Chondrocyte (in vitro differentiated cells): ENCODE measurements around the gene OPRD1. TPM values are rescaled to one million over a fixed set of nuclear protein-coding genes. Genes with fewer than 3 reads are reported as not detected.
A peak's percentile ranks its signal among the peaks of the same experiment; 100 is the strongest.

Source experiments
- DNase-seq: peaks from one replicate; pipeline ENCODE4 v3.0.0; 2021; ENCODE audit warnings: mixed read lengths, low spot score
- H3K27ac Mint-ChIP-seq: one replicate; pipeline ENCODE4 v1.8.0; 2021; ENCODE audit warnings: mild to moderate bottlenecking, moderate library complexity, mixed read lengths; ENCODE audit not compliant: unreplicated experiment
- H3K27me3 Mint-ChIP-seq: 2 replicates; pipeline ENCODE4 v1.8.0; 2021; ENCODE audit warnings: low read depth, mixed read lengths
- H3K36me3 Mint-ChIP-seq: 2 replicates; pipeline ENCODE4 v1.8.0; 2021; ENCODE audit warnings: low read depth, mixed read lengths
- H3K4me1 Mint-ChIP-seq: 2 replicates; pipeline ENCODE4 v1.8.0; 2021; ENCODE audit warnings: low read depth, mild to moderate bottlenecking, mixed read lengths
- H3K4me3 Mint-ChIP-seq: one replicate; pipeline ENCODE4 v1.8.0; 2021; ENCODE audit warnings: mild to moderate bottlenecking, moderate library complexity, mixed read lengths; ENCODE audit not compliant: unreplicated experiment
- H3K9me3 Mint-ChIP-seq: 2 replicates; pipeline ENCODE4 v1.8.0; 2021; ENCODE audit warnings: low read depth, mixed read lengths
- total RNA-seq: library from RNA; stranded (reverse); gene quantifications from 3 replicates; pipeline ENCODE4 v1.2.1, GENCODE V29; 2021
- TF ChIP-seq, protein P1 (sequence below): fragments of 200-600 bp; sonication (generic); IDR thresholded peaks from 2 replicates; pipeline ENCODE4 v1.5.0; 2021; ENCODE audit warnings: antibody characterized with exemption, mild to moderate bottlenecking, moderate library complexity

OPRD1 gene
- total RNA-seq, 1 donor from 2014 or later = 0.22 TPM

DNA sequence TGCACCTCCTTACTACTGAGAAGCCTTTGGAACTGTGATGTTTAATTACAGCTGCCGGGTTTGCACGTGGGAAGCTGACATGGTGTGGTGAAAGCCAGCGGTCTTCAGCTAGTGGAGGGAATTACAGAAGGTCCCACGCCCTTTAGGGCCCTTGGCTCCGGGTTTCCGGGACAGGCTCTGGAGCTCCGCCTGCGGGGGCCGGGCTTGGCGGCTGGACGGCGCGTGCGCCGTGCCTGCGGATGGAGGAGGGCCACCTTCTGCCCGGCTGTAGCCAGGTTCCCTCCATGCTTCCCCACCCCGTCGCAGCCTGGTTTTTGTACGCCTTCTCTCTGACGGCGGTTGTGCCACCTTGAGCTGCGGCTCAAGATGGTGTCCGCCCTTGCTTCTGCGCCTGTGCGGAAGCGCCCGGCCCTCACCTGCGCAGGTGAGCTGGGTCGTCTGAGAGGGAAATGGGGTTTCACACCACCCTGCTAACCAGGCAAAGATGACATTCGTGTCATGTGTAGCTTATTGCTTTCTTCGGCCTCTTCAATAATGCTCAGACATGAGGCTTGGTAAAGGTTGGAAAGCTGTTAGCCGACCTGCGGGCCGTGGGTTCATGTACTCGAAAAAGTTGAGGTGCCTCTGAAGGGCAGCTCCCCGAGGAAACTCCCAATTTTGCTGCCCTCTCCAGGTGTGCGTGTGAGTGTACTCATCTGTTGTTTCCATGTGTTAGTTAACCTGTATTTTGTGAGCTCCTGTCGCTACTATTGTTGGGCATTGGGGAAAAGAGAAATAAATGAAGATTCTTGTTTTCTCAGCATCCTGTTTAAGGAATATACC is 36.6 kb upstream of the OPRD1 start:
- no peak overlapping the region for H3K4me3 Mint-ChIP-seq
- H3K36me3 Mint-ChIP-seq = peaks cover 4% of the 10 kb centered on the region
- peak; percentile 85 for DNase-seq
- H3K27ac Mint-ChIP-seq = no peak overlapping the region
- no peaks in the 10 kb centered on the region for H3K9me3 Mint-ChIP-seq
- TF ChIP-seq, protein P1, sequence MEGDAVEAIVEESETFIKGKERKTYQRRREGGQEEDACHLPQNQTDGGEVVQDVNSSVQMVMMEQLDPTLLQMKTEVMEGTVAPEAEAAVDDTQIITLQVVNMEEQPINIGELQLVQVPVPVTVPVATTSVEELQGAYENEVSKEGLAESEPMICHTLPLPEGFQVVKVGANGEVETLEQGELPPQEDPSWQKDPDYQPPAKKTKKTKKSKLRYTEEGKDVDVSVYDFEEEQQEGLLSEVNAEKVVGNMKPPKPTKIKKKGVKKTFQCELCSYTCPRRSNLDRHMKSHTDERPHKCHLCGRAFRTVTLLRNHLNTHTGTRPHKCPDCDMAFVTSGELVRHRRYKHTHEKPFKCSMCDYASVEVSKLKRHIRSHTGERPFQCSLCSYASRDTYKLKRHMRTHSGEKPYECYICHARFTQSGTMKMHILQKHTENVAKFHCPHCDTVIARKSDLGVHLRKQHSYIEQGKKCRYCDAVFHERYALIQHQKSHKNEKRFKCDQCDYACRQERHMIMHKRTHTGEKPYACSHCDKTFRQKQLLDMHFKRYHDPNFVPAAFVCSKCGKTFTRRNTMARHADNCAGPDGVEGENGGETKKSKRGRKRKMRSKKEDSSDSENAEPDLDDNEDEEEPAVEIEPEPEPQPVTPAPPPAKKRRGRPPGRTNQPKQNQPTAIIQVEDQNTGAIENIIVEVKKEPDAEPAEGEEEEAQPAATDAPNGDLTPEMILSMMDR = no peak
- no peaks in the 10 kb centered on the region for H3K27me3 Mint-ChIP-seq
- H3K4me1 Mint-ChIP-seq = peaks cover 3% of the 10 kb centered on the region

DNA sequence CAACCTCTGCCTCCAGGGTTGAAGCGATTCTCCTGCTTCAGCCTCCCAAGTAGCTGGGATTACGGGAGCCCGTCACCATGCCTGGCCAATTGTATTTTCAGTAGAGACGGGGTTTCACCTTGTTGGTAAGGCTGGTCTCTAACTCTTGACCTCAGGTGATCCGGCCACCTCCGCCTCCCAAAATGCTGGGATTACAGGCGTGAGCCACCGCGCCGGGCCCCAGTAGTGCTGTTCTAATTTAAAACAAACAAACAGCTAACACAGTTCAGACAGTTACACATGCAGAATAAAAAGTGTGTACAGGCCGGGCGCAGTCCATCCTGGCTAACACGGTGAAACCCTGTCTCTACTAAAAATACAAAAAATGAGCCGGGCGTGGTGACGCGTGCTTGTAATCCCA is 35.6 kb upstream of the OPRD1 start:
- Mint-ChIP-seq H3K27ac (no peak overlapping the region), H3K27me3 (no peaks in the 10 kb centered on the region), H3K4me3 (no peak overlapping the region), H3K9me3 (no peaks in the 10 kb centered on the region), H3K36me3 (peaks cover 4% of the 10 kb centered on the region), H3K4me1 (peaks cover 5% of the 10 kb centered on the region)
- DNase-seq = peak; percentile 62
- TF ChIP-seq, protein P1 = no peak

DNA sequence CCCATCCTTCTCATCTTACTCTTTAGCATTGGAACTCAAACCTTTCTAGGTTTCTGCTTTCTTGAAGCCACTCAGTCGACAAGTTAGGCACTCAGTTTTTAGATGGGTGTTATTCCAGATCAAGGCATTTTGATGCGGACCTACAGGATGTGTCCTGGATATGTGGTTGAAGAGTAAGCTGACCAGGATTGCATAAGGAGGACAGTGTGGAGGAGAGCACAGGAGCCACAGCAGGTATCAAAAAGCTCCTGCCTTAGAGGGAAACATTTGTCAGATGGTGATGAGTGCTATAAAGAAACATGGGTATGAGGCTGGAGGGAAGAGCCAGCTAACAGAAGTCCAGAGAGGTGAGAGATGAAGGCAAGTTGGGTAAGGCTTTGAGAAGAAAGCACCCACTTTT is 33.9 kb upstream of the OPRD1 start:
- Mint-ChIP-seq H3K36me3 (peaks cover 4% of the 10 kb centered on the region), H3K4me1 (peaks cover 15% of the 10 kb centered on the region), H3K27me3 (no peaks in the 10 kb centered on the region), H3K27ac (no peak overlapping the region), H3K4me3 (no peak overlapping the region), H3K9me3 (no peaks in the 10 kb centered on the region)
- TF ChIP-seq, protein P1 = no peak
- no peak for DNase-seq

DNA sequence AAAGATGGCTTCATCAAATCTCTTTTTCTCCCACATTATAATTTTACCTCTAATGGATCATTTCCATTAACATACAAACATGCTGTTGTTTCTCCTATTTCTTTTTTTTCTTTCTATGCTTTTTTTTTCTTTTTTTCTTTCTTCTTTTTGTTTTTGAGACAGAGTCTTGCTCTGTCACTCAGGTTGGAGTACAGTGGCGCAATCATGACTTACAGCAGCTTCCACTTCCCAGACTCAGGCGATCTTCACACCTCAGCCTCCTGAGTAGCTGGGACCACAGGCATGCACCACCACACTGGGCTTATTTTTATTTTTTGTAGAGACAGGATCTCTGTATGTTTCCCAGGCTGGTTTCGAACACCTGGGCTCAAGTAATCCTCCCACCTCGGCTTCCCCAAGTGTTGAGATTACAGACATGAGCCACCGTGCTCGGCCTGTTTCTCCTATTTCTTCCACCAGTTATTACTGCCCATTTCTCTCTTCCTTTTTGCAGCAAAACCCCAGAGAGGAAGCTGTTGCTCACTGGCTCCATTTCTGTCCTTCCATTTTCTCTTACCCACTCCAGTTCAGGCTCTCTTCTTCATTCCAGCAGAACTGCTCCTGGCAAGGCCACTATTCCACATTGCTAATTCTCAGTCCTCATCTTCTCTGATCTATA is 32.1 kb upstream of the OPRD1 start:
- Mint-ChIP-seq H3K36me3 (peaks cover 2% of the 10 kb centered on the region), H3K4me3 (no peak overlapping the region), H3K27me3 (no peaks in the 10 kb centered on the region), H3K4me1 (peaks cover 15% of the 10 kb centered on the region), H3K27ac (peak overlapping the region; percentile 28), H3K9me3 (no peaks in the 10 kb centered on the region)
- no peak for DNase-seq
- TF ChIP-seq, protein P1 = no peak

DNA sequence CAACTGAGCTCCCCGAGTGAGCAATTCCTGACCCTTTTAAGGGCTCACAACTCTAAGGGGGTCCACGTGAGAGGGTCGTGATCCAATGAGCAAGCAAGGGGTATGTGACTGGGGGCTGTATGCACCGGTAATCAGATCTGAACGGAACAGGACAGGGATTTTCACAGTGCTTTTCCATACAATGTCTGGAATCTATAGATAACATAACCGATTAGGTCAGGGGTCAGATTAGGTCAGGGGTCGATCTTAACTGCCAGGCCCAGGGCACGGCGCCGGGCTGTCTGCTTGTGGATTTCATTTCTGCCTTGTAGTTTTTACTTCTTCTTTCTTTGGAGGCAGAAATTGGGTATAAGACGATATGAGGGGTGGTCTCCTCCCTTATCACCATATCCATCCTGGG is 30.7 kb upstream of the OPRD1 start:
- no peak overlapping the region for H3K4me3 Mint-ChIP-seq
- TF ChIP-seq, protein P1 = no peak
- no peaks in the 10 kb centered on the region for H3K36me3 Mint-ChIP-seq
- no peak overlapping the region for H3K27ac Mint-ChIP-seq
- DNase-seq = no peak
- peaks cover 24% of the 10 kb centered on the region for H3K4me1 Mint-ChIP-seq
- H3K27me3 Mint-ChIP-seq = no peaks in the 10 kb centered on the region
- H3K9me3 Mint-ChIP-seq = no peaks in the 10 kb centered on the region
